H9 (cell line): ENCODE measurements around the gene DPP10. TPM values are rescaled to one million over a fixed set of nuclear protein-coding genes. Genes with fewer than 3 reads are reported as not detected.

Experiments used
- DNase-seq: peaks from one replicate; pipeline ENCODE4 v3.0.0-alpha.2; 2017
- H2AFZ ChIP-seq: one replicate; pipeline ENCODE4 v1.6.1; 2013; ENCODE audit warnings: mild to moderate bottlenecking, low read length, control low read depth, moderate library complexity
- H2AK5ac ChIP-seq: 2 replicates; pipeline ENCODE4 v1.6.1; 2013; ENCODE audit warnings: low read length, control low read depth, mixed read lengths; ENCODE audit not compliant: insufficient read length
- H2BK120ac ChIP-seq: one replicate; pipeline ENCODE4 v1.6.1; 2013; ENCODE audit warnings: low read depth, mild to moderate bottlenecking, low read length, control low read depth, inconsistent platforms; ENCODE audit not compliant: poor library complexity, severe bottlenecking
- H2BK12ac ChIP-seq: 2 replicates; pipeline ENCODE4 v1.6.1; 2013; ENCODE audit warnings: low read length, control low read depth, mixed read lengths, low read depth; ENCODE audit not compliant: insufficient read length
- H2BK15ac ChIP-seq: 2 replicates; pipeline ENCODE4 v1.6.1; 2013; ENCODE audit warnings: low read depth, low read length, control low read depth
- H2BK20ac ChIP-seq: one replicate; pipeline ENCODE4 v1.6.1; 2013; ENCODE audit warnings: low read depth, mild to moderate bottlenecking, low read length, control low read depth, inconsistent platforms; ENCODE audit not compliant: poor library complexity, severe bottlenecking
- H2BK5ac ChIP-seq: 2 replicates; pipeline ENCODE4 v1.6.1; 2013; ENCODE audit warnings: low read length, control low read depth, mixed read lengths; ENCODE audit not compliant: insufficient read length
- H3K14ac ChIP-seq: 2 replicates; pipeline ENCODE4 v1.6.1; 2013; ENCODE audit warnings: low read length, control low read depth; ENCODE audit not compliant: insufficient read depth
- H3K18ac ChIP-seq: 2 replicates; pipeline ENCODE4 v1.6.1; 2013; ENCODE audit warnings: low read depth, mild to moderate bottlenecking, mixed read lengths, low read length, control low read depth; ENCODE audit not compliant: insufficient read length
- H3K23ac ChIP-seq: 2 replicates; pipeline ENCODE4 v1.6.1; 2013; ENCODE audit warnings: low read length, control low read depth, mixed read lengths, low read depth; ENCODE audit not compliant: insufficient read length
- H3K23me2 ChIP-seq: 2 replicates; pipeline ENCODE4 v1.6.1; 2013; ENCODE audit warnings: low read depth, mild to moderate bottlenecking, mixed read lengths, low read length, control low read depth; ENCODE audit not compliant: insufficient read length, poor library complexity, severe bottlenecking
- H3K27ac ChIP-seq: 2 replicates; pipeline ENCODE4 v1.5.1; 2013; ENCODE audit warnings: low read length, control low read depth, mixed read lengths, low read depth; ENCODE audit not compliant: insufficient read length
- H3K27me3 ChIP-seq: 2 replicates; pipeline ENCODE4 v1.6.1; 2013; ENCODE audit warnings: low read length, control low read depth, inconsistent platforms; ENCODE audit not compliant: insufficient read depth
- H3K4ac ChIP-seq: 2 replicates; pipeline ENCODE4 v1.6.1; 2013; ENCODE audit warnings: low read depth, mild to moderate bottlenecking, control low read depth, inconsistent platforms, low read length, moderate library complexity
- H3K4me1 ChIP-seq: 2 replicates; pipeline ENCODE4 v1.6.1; 2013; ENCODE audit warnings: low read length, control low read depth, inconsistent platforms; ENCODE audit not compliant: insufficient read depth
- H3K4me2 ChIP-seq: 2 replicates; pipeline ENCODE4 v1.6.1; 2013; ENCODE audit warnings: low read length, control low read depth, mixed read lengths; ENCODE audit not compliant: insufficient read length, insufficient read depth
- H3K56ac ChIP-seq: 2 replicates; pipeline ENCODE4 v1.6.1; 2013; ENCODE audit warnings: low read depth, mild to moderate bottlenecking, mixed read lengths, low read length, control low read depth; ENCODE audit not compliant: insufficient read length
- H3K79me1 ChIP-seq: 2 replicates; pipeline ENCODE4 v1.6.1; 2013; ENCODE audit warnings: low read depth, mild to moderate bottlenecking, moderate library complexity, low read length, control low read depth, inconsistent platforms; ENCODE audit not compliant: insufficient read depth, poor library complexity, severe bottlenecking
- H3K79me2 ChIP-seq: 2 replicates; pipeline ENCODE4 v1.6.1; 2013; ENCODE audit warnings: low read length, control low read depth, inconsistent platforms; ENCODE audit not compliant: insufficient read depth
- H3K9ac ChIP-seq: 2 replicates; pipeline ENCODE4 v1.6.1; 2013; ENCODE audit warnings: low read length, control low read depth, mixed read lengths; ENCODE audit not compliant: insufficient read length; ENCODE audit errors: extremely low read depth
- H3K9me3 ChIP-seq: one replicate; pipeline ENCODE4 v1.6.1; 2013; ENCODE audit warnings: low read depth, low read length, inconsistent platforms; ENCODE audit not compliant: control insufficient read depth
- H3T11ph ChIP-seq: one replicate; pipeline ENCODE4 v1.6.1; 2013; ENCODE audit warnings: mild to moderate bottlenecking, low read length, control low read depth, inconsistent platforms
- H4K20me1 ChIP-seq: one replicate; pipeline ENCODE4 v1.6.1; 2013; ENCODE audit not compliant: control insufficient read depth, insufficient read length, insufficient read depth
- H4K5ac ChIP-seq: 2 replicates; pipeline ENCODE4 v1.6.1; 2013; ENCODE audit warnings: low read depth, mild to moderate bottlenecking, mixed read lengths, low read length, control low read depth; ENCODE audit not compliant: insufficient read length
- H4K8ac ChIP-seq: replicated peaks from 2 replicates; pipeline ENCODE4 v1.6.1; 2013; ENCODE audit warnings: low read length, control low read depth, mixed read lengths, low read depth; ENCODE audit not compliant: insufficient read length
- H4K91ac ChIP-seq: 2 replicates; pipeline ENCODE4 v1.6.1; 2013; ENCODE audit warnings: low read depth, mild to moderate bottlenecking, moderate library complexity, mixed read lengths, low read length, control low read depth; ENCODE audit not compliant: insufficient read length
- H3K27ac Mint-ChIP-seq, 3 experiments: 2 replicates in 2 of 3; 3 replicates in 1 of 3; pipeline ENCODE4 v1.8.0; 2020 to 2021; ENCODE audit warnings: mixed read lengths in 3 of 3, mild to moderate bottlenecking in 1 of 3, moderate library complexity in 1 of 3
- H3K27me3 Mint-ChIP-seq: 2 replicates; pipeline ENCODE4 v1.8.0; 2021; ENCODE audit warnings: low read depth, mild to moderate bottlenecking, moderate library complexity, mixed read lengths
- H3K36me3 Mint-ChIP-seq, 3 experiments: 2 replicates in 2 of 3; 3 replicates in 1 of 3; pipeline ENCODE4 v1.8.0; 2020 to 2021; ENCODE audit warnings: low read depth in 3 of 3, mixed read lengths in 3 of 3; ENCODE audit not compliant: insufficient read depth in 1 of 3
- H3K4me1 Mint-ChIP-seq, 2 experiments: 2 replicates each; pipeline ENCODE4 v1.8.0; 2020; ENCODE audit warnings: mixed read lengths in 2 of 2
- H3K4me3 Mint-ChIP-seq, 2 experiments: 2 replicates in 1 of 2; 3 replicates in 1 of 2; pipeline ENCODE4 v1.8.0; 2020 to 2021; ENCODE audit warnings: mild to moderate bottlenecking in 2 of 2, mixed read lengths in 2 of 2, moderate library complexity in 1 of 2
- H3K9me3 Mint-ChIP-seq, 2 experiments: 2 replicates in 1 of 2; 3 replicates in 1 of 2; pipeline ENCODE4 v1.8.0; 2020; ENCODE audit warnings: mild to moderate bottlenecking in 2 of 2, mixed read lengths in 2 of 2, moderate library complexity in 1 of 2
- CTCF ChIP-seq: fragments of 200-600 bp; sonication (generic); conservative IDR thresholded peaks from 3 replicates; pipeline ENCODE4 v1.8.0; 2021; ENCODE audit warnings: antibody characterized with exemption, mild to moderate bottlenecking
- WGBS: extraction: QIAGEN DNeasy Blood & Tissue Kit; methylation state at CpG from one replicate; pipeline ENCODE4 v1.1.7; 2013; ENCODE audit warnings: missing lambda C conversion rate, low lambda C conversion rate, mixed read lengths; ENCODE audit not compliant: insufficient read length; ENCODE audit errors: extremely low coverage; 5-methylcytosine and 5-hydroxymethylcytosine counted together
- total RNA-seq: library from RNA; stranded (reverse); gene quantifications from 2 replicates; pipeline ENCODE4 v1.2.1, GENCODE V29; 2021

Gene DPP10
- total RNA-seq, 1 experiment from 2014 or later: 11.3 TPM

- H3K4me1 ChIP-seq: peaks cover 7% of the 10 kb centered on the region; the same call in 1 of the 2 replicates
- H3K18ac ChIP-seq: no peak overlapping the region
- H3K9me3 ChIP-seq: no peaks in the 10 kb centered on the region
- no peaks in the 10 kb centered on the region for H3K23me2 ChIP-seq
- no peak overlapping the region for H3K4me2 ChIP-seq
- no peaks in the 10 kb centered on the region for H3K79me2 ChIP-seq
- H4K8ac ChIP-seq: no peak overlapping the region
- Mint-ChIP-seq H3K27me3 (no peaks in the 10 kb centered on the region), H3K9me3 (0 out of 5 replicates have a peak, but pooled peaks cover 0 to 3% of the 10 kb centered on the region in 2 experiments), H3K36me3 (no peaks in the 10 kb centered on the region), H3K27ac (peak overlapping the region in 1 of 3 experiments; percentile 84; a peak in 2 of 7 replicates), H3K4me3 (no peak overlapping the region), H3K4me1 (peaks cover 35 to 40% of the 10 kb centered on the region in 2 experiments)
- no peak overlapping the region for H3K4ac ChIP-seq
- H3T11ph ChIP-seq: no peak overlapping the region
- no peak overlapping the region for H3K14ac ChIP-seq
- no peak overlapping the region for H4K91ac ChIP-seq
- H3K27me3 ChIP-seq: no peaks in the 10 kb centered on the region
- no peak overlapping the region for H2BK12ac ChIP-seq
- no peaks in the 10 kb centered on the region for H4K20me1 ChIP-seq
- H4K5ac ChIP-seq: no peak overlapping the region
- no peak overlapping the region for H3K9ac ChIP-seq
- DNase-seq: no peak
- H3K56ac ChIP-seq: no peak overlapping the region
- H3K79me1 ChIP-seq: no peaks in the 10 kb centered on the region
- no peak overlapping the region for H2BK15ac ChIP-seq
- no peak overlapping the region for H3K23ac ChIP-seq
- no CpG with 5 or more reads among the region's 7 CpGs for WGBS
- TF ChIP-seq CTCF: no peak
- H2AK5ac ChIP-seq: no peak overlapping the region
- no peak overlapping the region for H2BK5ac ChIP-seq
- no peak overlapping the region for H2BK20ac ChIP-seq
- H2AFZ ChIP-seq: no peak overlapping the region
- H3K27ac ChIP-seq: no peak overlapping the region
- H2BK120ac ChIP-seq: no peak overlapping the region
These were observed 168.2 kb downstream of the DPP10 start for GRCh38 chr2:114610677-114611076.
